GM18519 (cell line): ENCODE measurements around the gene ISG20.

Experiments
- ATAC-seq: cut with Tn5 transposase; IDR thresholded peaks from one replicate; pipeline ENCODE4 v1.9.1; 2021; ENCODE audit warnings: mild to moderate bottlenecking, moderate library complexity; ENCODE audit not compliant: unreplicated experiment, low FRiP score

The ISG20 gene

DNA sequence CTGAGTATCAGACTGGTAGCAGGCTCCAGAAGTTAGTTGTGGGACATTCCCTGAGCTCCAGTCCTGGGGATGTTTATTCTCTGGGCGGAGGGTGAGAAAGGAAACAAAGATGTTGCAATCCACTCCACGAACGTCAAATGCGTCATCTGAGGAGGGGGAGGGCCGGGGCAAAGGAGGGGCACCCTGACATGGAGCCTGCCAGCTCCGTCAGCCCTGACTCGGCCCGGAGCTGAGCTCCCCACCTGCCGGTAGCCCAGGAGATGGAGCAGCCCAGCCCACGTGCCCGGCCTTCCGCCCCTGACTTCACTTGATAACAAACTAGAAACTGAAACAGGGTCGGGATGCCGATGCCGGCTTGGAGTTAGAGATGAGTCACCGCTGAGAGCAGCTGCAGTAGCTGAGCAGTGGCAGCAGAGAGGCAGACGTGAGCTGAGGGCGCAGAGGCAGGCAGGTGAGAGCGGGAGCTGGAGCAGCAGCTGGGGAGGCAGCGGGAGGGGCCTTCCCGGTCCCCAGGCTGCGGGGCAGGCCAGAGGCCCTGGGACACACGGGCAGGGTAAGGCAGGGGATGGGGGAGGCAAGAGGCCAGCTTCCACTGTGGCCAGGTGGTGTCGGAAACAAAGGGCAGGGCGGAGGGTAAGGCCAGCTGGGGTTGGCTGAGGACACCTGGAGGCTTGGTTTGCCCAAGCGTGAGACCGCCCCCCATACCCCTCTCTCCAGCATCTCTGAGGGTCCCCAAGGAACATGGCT lies at the start of gene ISG20:
TSS of gene ISG20 (plus strand) at position 391 of the 747 bp plus-strand sequence. CDS start at position 742, 351 bp downstream.
- peak; percentile 75 for ATAC-seq

DNA sequence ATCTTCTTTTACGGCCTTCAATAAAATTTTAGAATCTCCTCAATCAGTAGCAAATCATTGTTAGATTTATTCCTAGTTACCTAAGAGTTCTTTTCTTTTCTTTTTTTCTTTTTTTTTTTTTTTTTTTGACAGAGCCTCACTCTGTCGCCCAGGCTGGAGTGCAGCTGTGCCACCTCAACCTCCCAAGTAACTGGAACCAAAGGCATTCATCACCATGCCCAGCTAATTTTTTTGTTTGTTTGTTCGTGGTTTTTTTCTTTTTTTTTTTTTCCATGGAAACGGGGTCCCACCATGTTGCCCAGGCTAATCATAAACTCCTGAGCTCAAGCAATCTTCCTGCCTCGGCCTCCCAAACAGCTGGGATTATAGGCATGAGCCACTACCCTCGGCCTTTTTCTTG lies 48.1 kb upstream of the ISG20 start:
- ATAC-seq: no peak

DNA sequence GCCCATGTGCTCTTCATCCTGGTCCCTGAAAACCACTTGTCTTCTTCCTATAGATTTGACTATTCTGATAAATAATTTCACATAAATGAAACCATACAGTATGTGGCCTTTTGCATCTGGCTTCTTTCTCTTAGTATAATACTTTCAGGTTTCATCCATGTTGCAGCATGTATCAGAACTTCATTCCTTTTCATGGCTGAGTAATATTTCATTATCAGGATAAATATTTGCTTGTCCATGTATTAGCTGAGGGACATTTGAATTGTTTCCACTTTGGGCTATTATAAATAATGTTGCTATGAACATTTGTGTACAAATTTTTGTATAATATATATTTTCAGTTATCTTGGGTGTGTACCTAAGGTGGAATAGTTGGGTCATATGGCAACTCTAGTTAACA lies 47.4 kb upstream of the ISG20 start:
- no peak for ATAC-seq

DNA sequence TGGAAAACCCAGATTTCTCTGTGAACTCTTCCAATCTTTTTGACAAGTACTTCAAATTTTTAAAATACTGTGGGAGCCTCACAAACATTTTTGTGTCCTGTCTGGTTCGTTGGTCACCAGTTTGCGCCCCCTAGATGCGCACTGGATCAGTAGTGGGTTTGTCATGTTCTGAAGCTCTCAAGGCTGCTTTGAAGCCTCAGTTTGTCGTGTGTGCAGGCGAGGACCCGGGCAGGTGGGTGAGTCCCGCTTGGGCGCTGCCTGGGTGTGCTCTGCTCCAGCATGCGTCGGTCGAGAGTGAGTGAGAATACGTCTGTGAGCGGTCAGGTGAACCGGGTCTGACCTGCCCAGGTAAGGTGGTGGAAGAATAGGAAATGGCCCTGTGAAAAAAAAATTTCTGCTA lies 34.9 kb upstream of the ISG20 start:
- ATAC-seq: no peak

DNA sequence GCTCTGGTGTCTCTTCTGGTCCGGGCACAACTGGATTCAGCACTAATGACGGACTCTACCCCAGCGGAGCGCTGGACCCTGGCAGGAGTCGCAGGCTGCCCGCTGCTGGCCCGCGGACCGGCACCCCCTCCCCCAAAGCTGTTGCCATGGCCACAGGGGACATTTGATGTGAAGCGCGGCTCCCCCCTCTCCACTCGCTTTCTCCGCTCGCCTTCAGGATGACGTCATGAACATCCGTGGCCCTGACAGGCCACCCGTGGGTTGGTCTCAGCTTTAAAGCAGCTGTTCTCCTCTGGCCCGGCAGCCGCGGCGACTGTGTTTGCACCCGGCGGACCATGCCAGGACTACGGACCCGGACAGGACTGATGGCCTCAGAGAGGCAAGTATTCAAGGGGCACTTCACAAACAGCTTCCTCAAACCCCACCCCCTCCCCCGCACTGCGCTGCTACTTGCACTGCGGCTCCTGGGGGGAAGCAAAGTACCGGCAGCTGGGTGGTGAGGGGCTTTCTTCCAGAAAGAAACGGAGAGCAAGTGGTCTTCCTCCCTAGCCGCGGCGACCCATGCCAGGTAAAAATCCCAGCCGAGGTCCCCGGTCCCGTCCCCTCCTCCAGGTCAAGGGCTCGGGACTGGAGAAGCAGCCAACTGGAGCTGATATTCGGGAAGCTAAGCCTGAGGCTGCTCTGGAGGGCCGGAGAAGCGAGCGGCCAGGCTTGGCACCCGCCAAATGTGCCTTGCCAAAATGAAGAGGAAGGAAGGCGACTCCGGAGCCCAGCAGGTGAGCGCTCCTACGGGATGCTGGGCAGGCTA lies 34.2 kb upstream of the ISG20 start:
- no peak for ATAC-seq

DNA sequence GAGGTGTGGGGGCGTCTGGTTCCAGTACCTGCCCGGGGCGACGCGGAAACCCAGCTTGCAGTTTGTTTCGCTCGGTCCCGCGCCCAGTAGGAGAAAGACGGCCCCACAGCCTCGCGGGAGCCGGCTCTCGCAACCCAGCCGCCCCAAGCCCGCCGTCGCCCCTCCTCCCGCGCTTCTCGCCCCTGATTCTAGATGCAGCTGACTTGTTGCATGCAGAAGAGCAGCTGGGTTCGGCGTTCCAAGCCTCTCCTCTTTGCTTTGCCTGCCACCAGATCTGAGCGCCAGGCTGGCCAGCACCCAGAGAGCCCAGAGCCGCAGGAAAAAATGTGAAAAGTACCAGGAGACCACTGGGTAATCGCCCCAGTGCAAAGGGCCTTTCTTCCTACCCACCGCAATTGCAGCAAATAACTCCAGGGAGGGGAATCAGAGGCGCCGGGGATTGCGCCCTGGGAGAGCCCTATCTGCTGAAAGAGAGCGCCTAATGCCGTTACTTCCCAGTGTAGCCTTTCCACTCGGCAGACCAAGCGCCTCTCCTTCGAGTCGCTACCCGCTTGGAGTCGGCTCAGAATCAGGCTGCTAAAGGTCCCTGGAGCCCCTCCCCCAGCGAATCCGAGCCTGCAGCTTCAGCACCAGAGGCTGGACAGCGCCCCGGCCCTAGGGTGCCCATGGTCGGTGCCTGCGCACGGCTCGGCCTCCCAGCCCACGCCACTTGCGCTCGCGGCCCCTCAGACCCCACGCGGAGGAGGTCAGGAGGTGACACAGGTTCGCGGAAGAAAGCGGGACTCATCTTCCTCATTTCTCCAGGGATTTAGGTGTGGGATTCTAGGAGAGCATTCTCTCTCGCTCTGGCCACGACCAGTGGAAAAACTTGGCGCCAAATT lies 33.4 kb upstream of the ISG20 start:
- ATAC-seq: no peak

DNA sequence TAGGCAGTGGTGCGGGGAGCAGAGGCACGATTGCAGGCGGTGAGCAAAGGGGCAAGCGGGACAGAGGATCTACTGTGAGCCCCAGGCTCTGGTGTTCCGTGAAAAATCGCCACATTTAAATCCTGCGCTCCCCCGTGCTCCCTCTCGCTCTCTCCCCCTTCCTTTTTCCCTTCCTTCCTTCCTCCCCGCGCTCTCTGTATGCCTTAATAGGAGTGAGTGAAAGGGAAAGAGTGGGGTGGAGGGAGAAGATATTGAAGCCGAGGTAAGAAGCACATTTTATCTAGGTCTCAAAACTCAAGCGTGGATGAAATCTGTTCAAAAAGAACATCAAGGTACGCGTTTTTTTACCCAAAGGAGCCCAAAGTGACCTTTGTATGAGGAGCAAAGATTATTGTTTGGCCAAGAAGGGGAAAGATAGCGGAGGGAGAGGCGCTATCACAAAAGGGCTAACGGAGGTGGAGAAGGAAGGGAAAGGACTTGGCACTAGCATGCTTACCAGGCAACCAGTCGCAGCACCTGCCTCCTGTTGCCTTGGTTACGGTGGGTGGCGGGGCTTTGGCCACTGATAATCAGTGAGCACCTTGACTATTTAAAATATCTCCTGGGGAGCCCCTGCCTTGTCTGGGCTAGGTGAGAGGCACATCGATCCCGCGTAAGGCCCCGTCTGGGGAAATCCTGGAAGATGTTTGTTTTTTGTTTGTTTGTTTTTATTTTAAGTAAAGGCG lies 32.6 kb upstream of the ISG20 start:
- no peak for ATAC-seq

DNA sequence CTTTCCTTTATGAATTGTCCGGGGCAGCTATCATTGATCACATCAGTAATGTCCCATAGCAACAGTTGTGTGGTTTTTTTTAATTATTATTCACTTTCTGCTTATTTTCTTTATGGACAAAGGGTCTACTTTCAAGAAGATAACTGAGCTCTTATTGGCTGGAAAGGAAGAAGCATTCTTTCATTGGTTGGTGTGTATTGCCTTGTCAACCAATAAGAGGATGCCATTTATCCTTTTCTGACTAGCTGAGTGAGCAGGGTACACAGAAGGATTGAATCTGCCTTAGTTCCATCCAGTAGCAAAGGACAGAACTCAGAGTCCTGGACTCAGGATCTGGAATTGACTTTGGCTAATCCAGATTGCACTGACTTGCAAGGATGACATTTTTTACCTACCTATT lies 30.9 kb upstream of the ISG20 start:
- ATAC-seq: no peak

DNA sequence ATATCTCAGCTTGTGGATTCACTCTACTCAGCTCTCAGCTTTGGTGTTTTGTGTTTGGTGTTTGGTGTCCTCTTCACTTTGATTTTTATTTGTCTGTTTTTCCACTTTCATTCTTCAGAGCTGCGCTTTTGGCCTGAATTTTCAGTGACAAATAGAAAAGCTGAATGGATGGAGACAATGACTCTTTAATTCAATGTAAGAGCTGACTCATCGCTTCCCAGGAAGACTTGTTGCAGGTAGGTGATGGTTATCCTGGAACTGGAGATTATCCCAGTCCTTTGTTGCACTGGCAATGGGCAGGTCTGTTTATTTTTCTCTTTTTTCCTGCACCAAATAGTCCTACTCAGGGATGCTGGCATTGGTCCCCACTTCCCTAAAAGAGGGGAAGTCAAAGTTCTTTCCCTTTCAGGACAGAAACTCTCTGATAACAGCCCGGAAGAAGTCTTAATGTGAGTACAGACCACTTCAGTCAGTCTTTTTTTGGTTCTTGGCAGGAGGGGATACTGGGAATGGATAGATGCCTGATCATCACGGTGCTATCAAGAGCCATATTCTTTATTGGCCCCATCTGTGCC lies 30.1 kb upstream of the ISG20 start:
- ATAC-seq: no peak

DNA sequence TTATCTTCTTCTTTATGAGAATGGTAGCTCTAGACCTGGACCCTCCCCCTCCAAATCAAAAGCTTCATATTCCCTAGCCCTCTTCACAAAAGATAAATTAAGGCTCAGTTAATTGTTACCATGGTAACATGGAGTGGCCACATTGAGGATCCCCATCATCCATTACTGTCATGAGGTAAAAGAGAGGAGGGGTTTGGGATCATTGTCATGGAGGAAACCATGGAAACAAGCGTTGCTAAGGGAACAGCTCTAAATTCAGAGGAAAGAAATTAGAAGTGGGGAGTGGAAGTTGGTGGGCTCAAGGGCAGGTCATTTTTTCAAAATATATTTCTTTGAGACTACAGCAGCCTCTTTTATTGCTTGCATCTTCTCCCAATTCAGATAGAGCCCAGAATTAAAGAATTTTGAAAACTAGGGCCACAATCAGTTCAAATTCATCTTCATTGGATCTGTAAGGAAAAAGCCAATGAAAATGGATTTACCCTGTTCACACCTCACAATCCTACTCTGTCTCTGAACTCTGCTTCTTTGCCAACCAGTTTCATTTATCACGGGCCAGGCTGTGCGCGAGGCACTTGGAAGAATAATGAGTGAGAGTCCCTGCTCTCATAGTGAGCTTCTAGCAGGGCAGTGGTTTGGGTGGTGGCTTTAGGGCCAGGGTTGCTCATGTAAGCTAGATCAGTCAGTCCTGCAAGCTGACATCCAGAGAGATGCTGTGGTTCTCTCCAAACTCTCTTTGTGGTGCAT lies 29.3 kb upstream of the ISG20 start:
- ATAC-seq: no peak

DNA sequence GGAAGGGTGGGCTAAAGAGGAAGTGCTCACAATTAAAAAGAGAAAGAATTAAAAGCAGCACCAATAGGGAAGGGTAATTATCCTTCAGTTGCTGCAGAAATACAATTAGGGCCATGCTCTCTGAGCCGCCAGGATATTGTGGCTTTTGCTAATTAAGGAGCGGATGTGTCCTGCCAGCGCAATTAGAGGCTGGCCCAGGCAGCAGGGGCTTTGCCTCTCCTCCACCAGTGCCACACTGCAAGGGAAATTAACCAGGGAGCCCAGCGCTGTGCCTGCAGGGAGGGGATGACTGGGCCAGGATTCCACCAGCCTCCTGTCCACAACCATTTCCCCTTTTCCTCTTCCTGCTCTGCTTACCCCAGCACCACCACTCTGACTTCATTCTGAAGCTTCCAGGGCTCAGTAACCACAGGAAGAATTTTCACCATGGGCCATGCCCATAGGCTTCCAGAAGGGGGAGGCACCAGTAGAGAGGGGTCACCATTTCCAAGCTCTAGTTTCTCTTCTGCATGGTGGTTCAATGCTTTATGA lies 28.1 kb upstream of the ISG20 start:
- no peak for ATAC-seq

DNA sequence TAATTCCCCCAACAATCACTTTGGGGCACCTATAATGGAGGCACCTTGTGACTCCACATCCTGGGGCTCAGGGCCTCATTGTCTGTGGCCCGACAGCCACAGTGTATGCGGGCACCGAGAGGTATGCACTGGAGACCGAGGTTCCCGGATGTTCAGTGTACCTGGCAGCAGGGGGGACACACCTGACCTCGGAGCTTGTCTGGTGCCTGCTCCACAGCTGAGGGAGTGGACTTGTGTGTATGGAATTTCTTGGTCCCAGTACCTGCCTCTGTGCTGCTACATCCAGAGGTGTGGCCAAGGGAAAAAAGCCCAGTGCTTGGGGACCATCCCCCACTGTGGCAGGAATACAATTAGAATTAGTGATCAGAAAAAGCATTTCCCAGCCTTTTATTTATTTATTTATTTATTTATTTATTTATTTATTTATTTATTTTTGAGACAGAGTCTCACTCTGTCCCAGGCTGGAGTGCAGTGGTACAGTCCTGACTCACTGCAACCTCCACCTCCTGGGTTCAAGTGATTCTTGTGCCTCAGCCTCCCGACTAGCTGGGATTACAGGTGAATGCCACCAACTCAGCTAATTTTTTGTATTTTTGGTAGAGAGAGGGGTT lies 26.5 kb upstream of the ISG20 start:
- no peak for ATAC-seq

DNA sequence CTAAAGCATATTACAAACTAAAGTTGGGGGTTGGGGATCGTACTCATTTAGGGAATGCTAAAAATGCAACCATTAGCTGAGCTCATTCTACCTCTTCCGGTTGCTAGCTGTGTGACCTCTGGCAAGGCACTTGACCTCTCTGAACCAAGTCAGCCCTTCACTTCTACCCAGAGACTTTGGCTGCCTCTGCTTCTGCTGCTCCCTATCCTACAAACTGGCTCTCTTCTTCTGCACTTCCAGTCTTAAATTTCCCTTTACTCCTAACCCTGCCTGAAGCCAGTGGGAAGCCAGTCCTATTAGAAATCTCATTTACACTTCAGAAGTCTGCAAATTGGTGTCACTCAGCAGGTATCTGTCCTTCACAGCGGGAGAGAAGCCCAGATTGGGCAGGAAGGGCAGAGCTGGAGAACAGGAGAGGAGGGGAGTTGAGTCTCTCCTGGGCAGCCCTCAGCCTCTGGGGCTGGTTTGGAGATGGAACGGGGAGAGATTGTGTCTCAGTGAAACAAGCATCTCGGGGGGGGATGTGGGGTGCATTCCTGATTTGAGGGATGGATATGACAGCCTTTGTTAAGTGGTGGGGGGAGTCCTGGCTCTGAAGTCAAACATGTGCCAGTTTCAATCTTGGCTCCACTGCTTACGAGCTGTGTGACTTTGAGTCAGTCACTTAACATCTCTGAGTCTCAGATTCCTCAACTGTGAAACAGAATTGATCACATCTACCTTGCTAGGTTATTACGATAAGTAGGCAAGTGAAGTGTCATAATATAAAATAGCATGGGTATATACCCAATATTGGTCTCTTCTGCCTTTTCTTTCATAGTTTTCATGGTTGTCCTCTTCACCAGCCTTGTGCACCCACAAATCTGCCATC lies 25.5 kb upstream of the ISG20 start:
- ATAC-seq: no peak

DNA sequence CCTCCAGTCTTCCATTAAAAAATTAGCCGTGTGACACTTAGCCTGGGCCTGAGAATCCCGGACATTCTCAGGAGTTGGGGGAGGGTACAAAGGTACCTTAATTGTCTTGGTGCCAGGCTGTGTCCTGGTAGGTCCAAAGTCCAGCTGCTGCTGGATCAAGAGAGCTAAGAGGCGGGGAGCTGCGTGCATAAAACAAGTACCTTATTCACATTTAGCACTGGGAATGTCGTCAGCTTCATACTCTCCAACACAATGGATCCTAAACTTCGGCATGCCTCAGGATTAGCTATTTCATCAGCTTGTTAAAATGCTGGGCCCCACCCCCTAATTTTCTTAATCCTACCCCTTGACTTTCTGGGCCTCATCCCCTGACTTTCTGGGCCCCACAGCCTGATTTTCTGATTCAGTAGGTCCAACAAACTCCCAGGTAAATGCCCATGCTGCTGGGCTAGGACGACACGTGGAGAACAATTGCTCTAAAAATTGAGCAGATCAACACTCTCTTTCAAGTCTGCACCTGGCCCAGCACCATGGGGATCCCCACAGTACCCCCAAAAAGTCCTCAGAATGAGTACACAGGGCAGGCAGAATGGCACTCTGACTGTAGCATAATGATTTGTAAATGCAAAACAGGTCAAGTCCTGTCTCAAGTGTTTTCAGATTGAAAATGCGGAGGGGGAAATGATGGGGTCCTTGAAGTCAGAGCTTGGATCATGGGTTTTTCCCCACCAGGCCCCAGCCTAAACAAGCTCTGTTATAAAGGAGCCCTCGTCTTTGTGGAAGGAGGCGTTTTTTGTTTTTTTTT lies 23.3 kb upstream of the ISG20 start:
- peak; percentile 37 for ATAC-seq

DNA sequence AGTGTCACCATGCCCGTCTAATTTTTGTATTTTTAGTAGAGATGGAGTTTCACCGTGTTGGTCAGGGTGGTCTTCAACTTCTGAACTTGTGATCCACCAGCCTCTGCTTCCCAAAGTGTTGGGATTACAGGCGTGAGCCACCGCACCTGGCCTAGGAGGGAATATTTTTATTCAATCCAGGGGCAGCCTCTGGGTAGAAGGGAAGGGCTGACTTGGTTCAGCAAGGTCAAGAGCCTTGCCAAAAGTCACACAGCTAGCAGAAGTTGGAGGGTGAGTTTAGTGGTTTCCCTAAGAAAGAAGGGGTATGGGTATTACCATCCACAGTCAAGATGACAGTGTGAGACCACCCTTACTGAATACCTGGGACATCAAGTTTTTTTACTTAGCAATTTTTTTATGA lies 22.6 kb upstream of the ISG20 start:
- ATAC-seq: no peak

DNA sequence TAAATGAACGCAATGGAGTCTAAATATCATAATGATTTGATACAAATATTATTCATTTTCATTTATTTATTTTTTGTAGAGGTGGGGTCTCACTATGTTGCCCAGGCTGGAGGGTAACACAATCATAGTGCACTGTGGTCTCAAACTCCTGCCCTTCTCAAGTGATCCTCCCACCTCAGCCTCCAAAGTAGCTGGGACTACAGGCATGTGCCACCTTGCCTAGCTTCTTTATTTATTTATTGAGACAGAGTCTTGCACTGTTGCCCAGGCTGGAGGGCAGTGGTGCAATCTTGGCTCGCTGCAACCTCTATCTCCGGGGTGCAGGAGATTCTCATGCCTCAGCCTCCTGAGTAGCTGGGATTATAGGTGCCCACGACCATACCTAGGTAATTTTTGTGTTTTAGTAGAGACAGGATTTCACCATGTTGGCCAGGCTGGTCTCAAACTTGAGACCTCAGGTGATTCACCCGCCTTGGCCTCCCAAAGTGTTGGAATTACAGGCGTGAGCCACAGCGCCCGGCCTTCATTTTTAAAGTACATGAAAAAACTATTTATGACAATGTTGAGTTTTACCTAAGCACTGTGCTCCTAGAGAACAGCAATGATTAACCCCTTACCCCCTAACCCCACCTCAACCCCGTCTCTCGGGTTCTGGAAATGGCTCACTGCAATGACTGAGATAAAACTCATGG lies 21.6 kb upstream of the ISG20 start:
- no peak for ATAC-seq
